GM12892 (cell line): ENCODE results near the gene KRTAP22-1.

Experiments
- POLR2A ChIP-seq: IDR thresholded peaks from 2 replicates; pipeline ENCODE4 v1.6.1; 2011; ENCODE audit warnings: low read depth, low read length, control low read depth
- POLR2AphosphoS5 ChIP-seq: IDR thresholded peaks from 2 replicates; pipeline ENCODE4 v1.6.1; 2011; ENCODE audit warnings: low read depth, low read length, control low read depth
- TAF1 ChIP-seq: IDR thresholded peaks from 2 replicates; pipeline ENCODE4 v1.6.1; 2011; ENCODE audit warnings: low read depth, mild to moderate bottlenecking, control low read depth, low read length, borderline replicate concordance

GRCh38 chr21:30555095-30555494 lies 45.8 kb upstream of the KRTAP22-1 start:
- TF ChIP-seq POLR2A = no peak
- TF ChIP-seq POLR2AphosphoS5 = no peak
- TF ChIP-seq TAF1 = no peak
